Islet of Langerhans (tissue), 1 donor: ENCODE results near the gene EFCAB13.

Experiments
- FAIRE-seq: peaks from one replicate; lab custom pipeline; 2011; peaks lifted over from hg19 to GRCh38; lab: Jason Lieb, UNC

The EFCAB13 gene

GRCh38 chr17:47292206-47292605 lies 31.5 kb upstream of the EFCAB13 start:
- FAIRE-seq: no peak

- no peak for FAIRE-seq
These were observed 28.5 kb upstream of the EFCAB13 start for GRCh38 chr17:47295037-47295873.

- FAIRE-seq: no peak
These were observed 27.9 kb upstream of the EFCAB13 start for GRCh38 chr17:47295874-47296255.

- FAIRE-seq: no peak
These were observed 25.9 kb upstream of the EFCAB13 start for GRCh38 chr17:47297661-47298400.

- no peak for FAIRE-seq
These were observed 25.0 kb upstream of the EFCAB13 start for GRCh38 chr17:47298712-47299111.

- FAIRE-seq: no peak
These were observed 24.4 kb upstream of the EFCAB13 start for GRCh38 chr17:47299239-47299910.

- no peak for FAIRE-seq
These were observed 23.0 kb upstream of the EFCAB13 start for GRCh38 chr17:47300718-47301117.

- no peak for FAIRE-seq
These were observed 22.6 kb upstream of the EFCAB13 start for GRCh38 chr17:47301161-47301560.

- no peak for FAIRE-seq
These were observed 21.9 kb upstream of the EFCAB13 start for GRCh38 chr17:47301831-47302230.

- no peak for FAIRE-seq
These were observed 19.6 kb upstream of the EFCAB13 start for GRCh38 chr17:47304186-47304585.

GRCh38 chr17:47305302-47305923 lies 18.3 kb upstream of the EFCAB13 start:
- FAIRE-seq: no peak

GRCh38 chr17:47310186-47310733 lies 13.5 kb upstream of the EFCAB13 start:
- no peak for FAIRE-seq

- no peak for FAIRE-seq
These were observed 12.3 kb upstream of the EFCAB13 start for GRCh38 chr17:47311420-47311819.

GRCh38 chr17:47315451-47316266 lies 8.1 kb upstream of the EFCAB13 start:
- FAIRE-seq: peak; percentile 97

- no peak for FAIRE-seq
These were observed 7.4 kb upstream of the EFCAB13 start for GRCh38 chr17:47316311-47316710.

- no peak for FAIRE-seq
These were observed 6.6 kb upstream of the EFCAB13 start for GRCh38 chr17:47317119-47317518.

- no peak for FAIRE-seq
These were observed 5.4 kb upstream of the EFCAB13 start for GRCh38 chr17:47318197-47318918.

GRCh38 chr17:47320879-47321502 lies 2.8 kb upstream of the EFCAB13 start:
- no peak for FAIRE-seq

GRCh38 chr17:47324224-47325020 lies 667 bp downstream of the EFCAB13 start:
- no peak for FAIRE-seq
